GM21576 (cell line): ENCODE results near the gene ITGA11.

ENCODE experiments used
- ATAC-seq: cut with Tn5 transposase; IDR thresholded peaks from one replicate; pipeline ENCODE4 v1.9.1; 2021; ENCODE audit warnings: mild to moderate bottlenecking, moderate library complexity; ENCODE audit not compliant: unreplicated experiment

Gene ITGA11

DNA sequence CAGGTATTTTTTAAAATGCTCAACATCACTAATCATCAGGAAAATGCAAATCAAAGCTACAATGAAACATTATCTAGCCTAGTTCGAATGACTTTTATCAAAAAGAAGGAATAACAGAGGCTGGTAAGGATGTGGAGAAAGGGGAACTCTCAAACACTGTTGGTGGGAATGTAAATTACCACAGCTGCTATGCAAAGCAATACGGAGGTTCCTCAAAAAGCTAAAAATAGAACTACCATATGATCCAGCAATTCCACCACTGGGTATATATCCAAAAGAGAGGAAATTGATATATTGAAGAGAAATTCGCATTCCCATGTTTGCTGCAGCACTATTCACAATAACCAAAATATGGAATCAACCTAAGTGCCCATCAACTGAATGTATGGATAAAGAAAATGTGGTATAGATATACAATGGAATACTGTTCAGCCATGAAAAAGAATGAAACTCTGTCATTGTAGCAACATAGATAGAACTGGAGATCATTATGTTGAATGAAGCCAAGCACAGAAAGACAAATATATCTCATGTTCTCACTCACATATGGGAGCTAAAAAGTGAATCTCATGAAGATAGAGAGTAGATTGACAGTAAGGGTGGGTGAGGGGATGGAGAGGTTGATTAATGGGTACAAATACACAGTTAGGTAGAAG lies 182.8 kb downstream of the ITGA11 start:
- no peak for ATAC-seq
